Gastroesophageal sphincter (tissue), 4 donors: ENCODE data around the gene SYTL2. TPM values are rescaled to one million over a fixed set of nuclear protein-coding genes. Genes with fewer than 3 reads are reported as not detected.
"Not testable (repeated sequence)": the region's sequence is repeated elsewhere in the genome, so short reads cannot be mapped to it uniquely, and the experiment has no call there.

ENCODE experiments used
- ATAC-seq: fragments of 150-250 bp; one replicate; pipeline ENCODE4 v1.9.1; 2016; ENCODE audit warnings: mild to moderate bottlenecking, moderate library complexity
- H3K27ac ChIP-seq, 4 donors: fragments of 200-600 bp; sonication (generic) in 3 of 4; 1 replicate in 3 of 4; 2 replicates in 1 of 4; pipeline ENCODE4 v1.5.1; 2016 to 2019
- H3K27me3 ChIP-seq: fragments of 200-600 bp; sonication (generic); one replicate; pipeline ENCODE4 v1.5.1; 2019
- H3K36me3 ChIP-seq, 2 donors: fragments of 200-600 bp; sonication (generic); one replicate each; pipeline ENCODE4 v1.5.1; 2019; ENCODE audit warnings: control low read depth in 1 of 2
- H3K4me1 ChIP-seq, 3 donors: fragments of 200-600 bp; sonication (generic); 1 replicate in 2 of 3; 2 replicates in 1 of 3; pipeline ENCODE4 v1.5.1; 2016 to 2019; ENCODE audit warnings: control low read depth in 2 of 3
- H3K4me3 ChIP-seq, 2 donors: fragments of 200-600 bp; sonication (generic); one replicate each; pipeline ENCODE4 v1.5.1; 2019; ENCODE audit warnings: mild to moderate bottlenecking in 1 of 2, moderate library complexity in 1 of 2
- H3K9me3 ChIP-seq, 3 donors: fragments of 200-600 bp; sonication (generic); one replicate each; pipeline ENCODE4 v1.5.1; 2017 to 2019; ENCODE audit warnings: control low read depth in 2 of 3
- EP300 ChIP-seq: sonication (generic); formaldehyde crosslinking; IDR thresholded peaks from one replicate; pipeline ENCODE4 v1.6.1; 2017; ENCODE audit warnings: antibody characterized with exemption, mild to moderate bottlenecking
- POLR2A ChIP-seq, 2 donors: fragments of 450-650 bp; IDR thresholded peaks; one replicate each; pipeline ENCODE4 v1.6.1; 2017; ENCODE audit warnings: antibody characterized with exemption in 2 of 2, mild to moderate bottlenecking in 2 of 2, moderate library complexity in 1 of 2
- POLR2AphosphoS5 ChIP-seq: sonication (generic); formaldehyde crosslinking; IDR thresholded peaks from one replicate; pipeline ENCODE4 v1.6.1; 2017; ENCODE audit warnings: antibody characterized with exemption
- WGBS, 2 donors: methylation state at CpG; one replicate each; pipeline ENCODE4 v1.1.5; 2018; ENCODE audit warnings: low coverage in 1 of 2; 5-methylcytosine and 5-hydroxymethylcytosine counted together
- total RNA-seq, 4 donors: library from RNA; depleted of rRNA; stranded (reverse); fragments of >200 nt; gene quantifications; one replicate each; pipeline ENCODE4 v1.1.0, GENCODE V29; 2016
- TF ChIP-seq, protein P1 (sequence below), 4 experiments: fragments of 200-600 bp in 2 of 4; fragments of 450-650 bp in 2 of 4; sonication (generic) in 1 of 4; IDR thresholded peaks; one replicate each; pipeline ENCODE4 v1.5.1; 2017 to 2019; ENCODE audit warnings: antibody characterized with exemption in 4 of 4, mild to moderate bottlenecking in 2 of 4, moderate library complexity in 2 of 4

SYTL2 gene
- total RNA-seq, 4 donors from 2014 or later = 4.7 to 23.6 (median 8.4) TPM

DNA sequence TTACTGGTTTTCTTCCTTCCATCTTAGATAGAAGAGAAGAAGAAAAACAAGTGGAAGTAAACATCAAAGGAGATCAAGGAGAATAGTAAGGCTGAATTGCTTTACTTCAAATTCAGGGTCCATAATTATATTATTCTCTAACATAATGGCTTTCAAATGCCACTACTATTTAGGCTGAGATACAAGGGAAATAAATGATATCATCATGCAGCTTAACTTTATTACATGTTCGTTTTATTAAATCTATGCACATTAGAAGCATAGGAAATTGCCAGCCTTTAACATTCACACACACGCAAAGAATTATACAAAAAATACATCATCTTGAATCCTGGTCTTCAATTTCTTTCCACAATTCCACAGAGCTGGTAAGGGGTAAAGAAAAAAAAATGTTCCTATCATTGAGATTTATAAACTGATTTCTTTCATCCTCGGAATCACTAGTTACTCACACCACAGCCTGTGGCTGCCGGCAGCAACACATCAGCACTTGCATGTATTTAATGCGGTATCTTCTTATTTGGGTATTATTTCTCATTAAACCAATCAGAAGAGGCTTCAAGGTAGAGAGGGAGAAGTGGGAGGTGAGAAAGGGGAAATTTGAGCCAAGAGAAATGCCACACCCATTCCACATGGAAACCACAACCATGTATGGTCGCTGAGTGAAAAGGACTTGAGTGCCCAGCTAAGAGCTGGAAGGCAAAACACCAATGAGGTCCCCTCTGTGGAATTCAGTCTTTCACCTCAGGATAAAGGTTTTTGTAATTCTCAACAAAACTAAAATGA is 26.3 kb downstream of the SYTL2 start:
- no peaks in the 10 kb centered on the region for H3K27me3 ChIP-seq
- no peaks in the 10 kb centered on the region for H3K4me1 ChIP-seq
- no peak for TF ChIP-seq POLR2AphosphoS5
- no peak for TF ChIP-seq EP300
- TF ChIP-seq, protein P1, sequence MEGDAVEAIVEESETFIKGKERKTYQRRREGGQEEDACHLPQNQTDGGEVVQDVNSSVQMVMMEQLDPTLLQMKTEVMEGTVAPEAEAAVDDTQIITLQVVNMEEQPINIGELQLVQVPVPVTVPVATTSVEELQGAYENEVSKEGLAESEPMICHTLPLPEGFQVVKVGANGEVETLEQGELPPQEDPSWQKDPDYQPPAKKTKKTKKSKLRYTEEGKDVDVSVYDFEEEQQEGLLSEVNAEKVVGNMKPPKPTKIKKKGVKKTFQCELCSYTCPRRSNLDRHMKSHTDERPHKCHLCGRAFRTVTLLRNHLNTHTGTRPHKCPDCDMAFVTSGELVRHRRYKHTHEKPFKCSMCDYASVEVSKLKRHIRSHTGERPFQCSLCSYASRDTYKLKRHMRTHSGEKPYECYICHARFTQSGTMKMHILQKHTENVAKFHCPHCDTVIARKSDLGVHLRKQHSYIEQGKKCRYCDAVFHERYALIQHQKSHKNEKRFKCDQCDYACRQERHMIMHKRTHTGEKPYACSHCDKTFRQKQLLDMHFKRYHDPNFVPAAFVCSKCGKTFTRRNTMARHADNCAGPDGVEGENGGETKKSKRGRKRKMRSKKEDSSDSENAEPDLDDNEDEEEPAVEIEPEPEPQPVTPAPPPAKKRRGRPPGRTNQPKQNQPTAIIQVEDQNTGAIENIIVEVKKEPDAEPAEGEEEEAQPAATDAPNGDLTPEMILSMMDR (IDR thresholded peaks at IDR 0.05) = no peak
- TF ChIP-seq POLR2A (IDR thresholded peaks at IDR 0.05) = no peak
- H3K4me3 ChIP-seq = no peak overlapping the region
- H3K27ac ChIP-seq = no peak overlapping the region
- peaks cover 0 to 13% (median 2%) of the 10 kb centered on the region in 3 donors for H3K9me3 ChIP-seq
- ATAC-seq = no peak
- whole genome bisulfite sequencing, 2 donors = 73 to 79% methylated on average over 5 to 6 of the region's 6 CpGs
- H3K36me3 ChIP-seq = no peaks in the 10 kb centered on the region

DNA sequence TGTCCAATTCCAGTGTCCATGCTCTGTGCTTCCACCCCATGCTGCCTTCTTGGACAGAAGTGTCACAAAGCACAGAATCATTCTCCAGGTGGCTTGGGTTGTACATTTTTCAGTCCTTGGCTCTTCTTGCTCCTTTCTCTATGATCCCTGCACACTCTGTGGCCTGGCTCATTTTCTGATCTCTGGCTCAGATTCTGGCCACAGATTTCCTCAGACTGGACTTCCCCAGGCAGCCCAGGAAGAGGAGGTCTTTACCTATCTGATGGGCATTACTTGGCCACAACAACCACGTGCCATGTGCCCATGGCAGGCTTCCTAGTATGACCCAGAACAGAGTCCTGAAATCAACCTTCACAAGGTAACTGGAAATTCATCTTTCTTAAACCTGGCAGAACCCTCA is 27.2 kb downstream of the SYTL2 start:
- Histone ChIP-seq H3K36me3 (no peaks in the 10 kb centered on the region), H3K27ac (no peak overlapping the region), H3K4me3 (no peak overlapping the region), H3K27me3 (no peaks in the 10 kb centered on the region), H3K4me1 (no peaks in the 10 kb centered on the region), H3K9me3 (peaks cover 0 to 13% (median 2%) of the 10 kb centered on the region in 3 donors)
- 50% methylated on average over 1 of the region's 1 CpG; no CpG with 5 or more reads in 1 of the 2 donors for WGBS, 2 donors
- no peak for TF ChIP-seq EP300
- TF ChIP-seq, protein P1 (IDR thresholded peaks at IDR 0.05) = no peak
- ATAC-seq = no peak

DNA sequence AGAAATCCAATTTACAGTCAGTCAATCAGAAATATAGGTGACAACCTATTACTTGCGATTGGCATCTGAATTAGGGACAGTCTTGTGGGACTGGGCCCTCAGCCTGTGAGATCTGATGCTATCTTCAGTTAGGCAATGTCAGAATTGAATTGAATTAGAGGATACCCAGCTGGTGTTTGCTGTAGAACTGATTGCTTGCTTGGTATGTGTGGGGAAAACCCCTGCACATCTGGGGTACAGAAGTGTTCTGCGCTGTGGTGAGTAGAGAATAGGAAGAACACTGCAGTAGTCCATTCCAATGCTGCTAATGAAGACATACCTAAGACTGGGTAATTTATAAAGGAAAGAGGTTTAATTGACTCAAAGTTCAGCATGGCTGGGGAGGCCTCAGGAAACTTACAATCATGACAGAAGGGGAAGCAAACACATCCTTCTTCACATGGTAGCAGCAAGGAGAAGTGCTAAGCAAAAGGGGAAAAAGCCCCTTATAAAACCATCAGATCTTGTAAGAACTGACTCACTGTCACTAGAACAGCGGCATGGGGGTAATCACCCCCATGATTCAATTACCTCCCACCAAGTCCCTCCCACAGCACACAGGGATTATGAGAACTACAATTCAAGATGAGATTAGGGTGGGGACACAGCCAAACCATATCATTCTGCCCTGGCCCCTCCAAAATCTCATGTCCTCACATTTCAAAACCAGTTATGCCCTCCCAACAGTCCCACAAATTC is 30.0 kb downstream of the SYTL2 start:
- not testable (repeated sequence) for H3K4me1 ChIP-seq, H3K27me3 ChIP-seq, H3K27ac ChIP-seq, ATAC-seq, H3K36me3 ChIP-seq, H3K4me3 ChIP-seq
- 85% methylated on average over 3 of the region's 3 CpGs; no CpG with 5 or more reads in 1 of the 2 donors for WGBS, 2 donors
- H3K9me3 ChIP-seq = peaks cover 0 to 13% (median 2%) of the 10 kb centered on the region in 3 donors

DNA sequence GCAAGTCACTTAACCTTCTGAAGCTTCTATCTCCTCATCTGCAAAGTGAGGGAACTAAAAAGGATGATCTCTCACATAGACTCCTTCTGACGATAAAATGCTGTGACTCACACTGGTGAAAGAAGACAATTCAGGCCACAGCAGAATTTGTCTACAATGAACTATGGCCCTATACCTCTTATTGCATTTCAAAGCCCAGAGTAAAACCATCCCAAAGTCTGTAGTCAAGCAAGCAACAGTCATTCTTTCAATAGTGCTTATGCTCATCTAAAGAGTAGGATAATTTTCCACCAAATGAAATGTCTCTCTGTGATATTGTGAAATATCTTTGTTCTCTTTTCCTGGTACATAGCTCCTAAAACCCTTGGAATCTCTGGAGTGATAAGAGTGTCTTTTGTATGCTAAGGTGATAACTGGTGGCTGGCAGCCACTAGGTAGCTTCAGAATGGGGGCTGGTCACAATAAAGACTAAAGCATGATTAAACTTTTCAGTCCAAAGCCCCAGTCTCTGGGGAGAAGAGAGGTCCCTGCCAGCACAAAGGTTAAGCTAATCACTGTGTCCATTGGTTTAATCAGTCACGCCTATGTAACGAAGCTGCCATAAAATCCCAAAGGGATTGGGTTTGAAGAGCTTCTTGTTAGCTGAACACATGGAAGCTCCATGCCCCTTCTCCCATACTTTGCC is 30.8 kb downstream of the SYTL2 start:
- H3K4me1 ChIP-seq = no peaks in the 10 kb centered on the region
- H3K27ac ChIP-seq = no peak overlapping the region
- peaks cover 0 to 13% (median 2%) of the 10 kb centered on the region in 3 donors for H3K9me3 ChIP-seq
- H3K27me3 ChIP-seq = no peaks in the 10 kb centered on the region
- ATAC-seq = no peak
- TF ChIP-seq POLR2AphosphoS5 = no peak
- no peak for TF ChIP-seq EP300
- TF ChIP-seq, protein P1 (IDR thresholded peaks at IDR 0.05) = no peak
- TF ChIP-seq POLR2A (IDR thresholded peaks at IDR 0.05) = no peak
- H3K4me3 ChIP-seq = no peak overlapping the region
- 75 to 88% methylated on average over 2 to 3 of the region's 3 CpGs for WGBS, 2 donors
- no peaks in the 10 kb centered on the region for H3K36me3 ChIP-seq

DNA sequence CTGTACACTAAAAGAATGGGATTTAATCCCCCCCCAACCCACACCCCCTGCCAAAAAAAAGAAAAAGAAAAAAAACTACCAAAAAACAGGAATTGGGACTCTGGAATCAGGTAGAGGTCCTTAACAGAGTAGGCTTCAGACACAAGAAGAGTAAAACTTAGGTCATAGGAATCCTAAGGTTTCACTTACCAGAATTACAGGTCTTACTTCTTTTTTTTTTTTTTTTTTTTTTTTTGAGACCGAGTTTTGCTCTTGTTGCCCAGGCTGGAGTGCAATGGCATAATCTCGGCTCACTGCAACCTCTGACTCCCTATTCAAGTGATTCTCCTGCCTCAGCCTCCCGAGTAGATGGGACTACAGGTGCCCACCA is 33.4 kb downstream of the SYTL2 start:
- H3K27me3 ChIP-seq, H3K36me3 ChIP-seq, H3K4me3 ChIP-seq, H3K9me3 ChIP-seq, ATAC-seq, H3K27ac ChIP-seq: not testable (repeated sequence)
- 86 to 100% methylated on average over 1 to 2 of the region's 3 CpGs for WGBS, 2 donors
- peaks cover 0 to 10% (median 0%) of the 10 kb centered on the region in 3 donors for H3K4me1 ChIP-seq
